Kidney (tissue), 14 donors: Measurements from ENCODE around the gene TFPI. TPM values are rescaled to one million over a fixed set of nuclear protein-coding genes. Genes with fewer than 3 reads are reported as not detected.

Experiments
- DNase-seq, 5 donors: peaks; one replicate each; pipeline ENCODE4 v3.0.0-alpha.2; 2013 to 2020
- FAIRE-seq: peaks from 2 replicates; lab custom pipeline; 2012; peaks lifted over from hg19 to GRCh38; lab: Jason Lieb, UNC
- H3K27ac ChIP-seq, 2 donors: one replicate each; pipeline ENCODE4 v1.7.0; 2013; ENCODE audit warnings: low read depth in 2 of 2, low read length in 2 of 2, inconsistent platforms in 1 of 2
- H3K27me3 ChIP-seq: one replicate; pipeline ENCODE4 v1.7.1; 2013; ENCODE audit warnings: low read length, inconsistent platforms; ENCODE audit not compliant: control insufficient read depth, insufficient read depth
- H3K36me3 ChIP-seq, 3 donors: one replicate each; pipeline versions ENCODE4 v1.7.0 to v1.7.1; 2013; ENCODE audit warnings: low read length in 3 of 3, control low read depth in 1 of 3, inconsistent platforms in 1 of 3; ENCODE audit not compliant: insufficient read depth in 3 of 3, control insufficient read depth in 2 of 3
- H3K4me1 ChIP-seq, 3 donors: one replicate each; pipeline versions ENCODE4 v1.7.0 to v1.7.1; 2013; ENCODE audit warnings: low read length in 3 of 3, inconsistent platforms in 1 of 3, low read depth in 1 of 3; ENCODE audit not compliant: control insufficient read depth in 2 of 3, insufficient read depth in 2 of 3
- H3K4me3 ChIP-seq, 3 donors: one replicate each; pipeline versions ENCODE4 v1.7.0 to v1.8.1; 2013; ENCODE audit warnings: low read length in 3 of 3, control low read depth in 1 of 3, inconsistent platforms in 1 of 3
- H3K9ac ChIP-seq, 3 donors: one replicate each; pipeline versions ENCODE4 v1.7.0 to v1.7.1; 2013; ENCODE audit warnings: low read length in 3 of 3, control low read depth in 1 of 3, inconsistent platforms in 1 of 3
- H3K9me3 ChIP-seq, 3 donors: one replicate each; pipeline versions ENCODE4 v1.7.0 to v1.7.1; 2013; ENCODE audit warnings: low read length in 3 of 3, control low read depth in 1 of 3, inconsistent platforms in 1 of 3; ENCODE audit not compliant: control insufficient read depth in 2 of 3, insufficient read depth in 1 of 3
- CTCF ChIP-seq: IDR thresholded peaks from 3 replicates; pipeline ENCODE4 v1.5.1; 2012; ENCODE audit warnings: mild to moderate bottlenecking, moderate library complexity, borderline replicate concordance; ENCODE audit not compliant: insufficient read depth; ENCODE audit errors: extremely low read depth
- intact Hi-C: fragments of 100-400 bp; cut with DNase I; formaldehyde crosslinking; loops from one replicate; pipeline ENCODE4 v1.11.1; 2022
- polyA plus RNA-seq: library from polyadenylated mRNA; stranded (reverse); fragments of 350-450 nt; fragmentation: Illumina TruSeq; extraction: RNeasy Lipid Tissue Mini Kit (QIAGEN cat#74804); gene quantifications from one replicate; pipeline ENCODE4 v1.2.3, GENCODE V29; 2014; ENCODE audit warnings: low read depth, low replicate concordance; ENCODE audit not compliant: insufficient read depth
- total RNA-seq: library from RNA; stranded (reverse); fragmentation: NEBNext Ultra II Directional; extraction: Animal tissue kit (Norgen Biotek cat#: 25700); gene quantifications from one replicate; pipeline ENCODE4 v1.2.1, GENCODE V29; 2021
- donor health status: control.
- donor health status: control.
- donor health status: control.
- donor health status: control.
- donor health status: control.
- donor health status: DM: yes; HTN: yes; CAD: no.
- donor health status: Normal renal cell carcinoma (clear cell type).

TFPI gene
- total and polyA plus RNA-seq, 2 donors from 2014 or later = 26.2 to 266 TPM

- Histone ChIP-seq H3K9me3 (no peaks in the 10 kb centered on the region), H3K4me1 (no peaks in the 10 kb centered on the region), H3K4me3 (peak overlapping the region; percentile 63 to 76 (median 72)), H3K36me3 (no peaks in the 10 kb centered on the region), H3K27me3 (no peaks in the 10 kb centered on the region), H3K27ac (no peak overlapping the region), H3K9ac (peak overlapping the region; percentile 31 to 67 (median 52))
- intact Hi-C loops = no loop called here
- DNase-seq (peak in 1 of 5 donors; percentile 35), FAIRE-seq (peak; percentile 17)
- no peak for TF ChIP-seq CTCF
Measured at GRCh38 chr2:187447336-187447735, 106.9 kb downstream of the TFPI start.

GRCh38 chr2:187446711-187447110, 107.5 kb downstream of the TFPI start:
- no peak for TF ChIP-seq CTCF
- FAIRE-seq (peak; percentile 65), DNase-seq (no peak)
- Histone ChIP-seq H3K36me3 (no peaks in the 10 kb centered on the region), H3K9ac (peak overlapping the region; percentile 10 to 67 (median 31)), H3K4me1 (no peaks in the 10 kb centered on the region), H3K27me3 (no peaks in the 10 kb centered on the region), H3K27ac (peak overlapping the region in 1 of 2 donors; percentile 20), H3K9me3 (no peaks in the 10 kb centered on the region), H3K4me3 (peak overlapping the region; percentile 63 to 76 (median 72))
- intact Hi-C loops = no loop called here

GRCh38 chr2:187445051-187445450, 109.2 kb downstream of the TFPI start:
- Histone ChIP-seq H3K27ac (no peak overlapping the region), H3K4me1 (no peaks in the 10 kb centered on the region), H3K9me3 (no peaks in the 10 kb centered on the region), H3K36me3 (no peaks in the 10 kb centered on the region), H3K4me3 (peak overlapping the region; percentile 14 to 41 (median 23)), H3K9ac (no peak overlapping the region), H3K27me3 (no peaks in the 10 kb centered on the region)
- no peak for TF ChIP-seq CTCF
- intact Hi-C loops = no loop called here
- FAIRE-seq (no peak), DNase-seq (no peak)

GRCh38 chr2:187442778-187443177, 111.5 kb downstream of the TFPI start:
- Histone ChIP-seq H3K4me1 (no peaks in the 10 kb centered on the region), H3K27ac (no peak overlapping the region), H3K9me3 (no peaks in the 10 kb centered on the region), H3K9ac (no peak overlapping the region), H3K27me3 (no peaks in the 10 kb centered on the region), H3K4me3 (no peak overlapping the region), H3K36me3 (no peaks in the 10 kb centered on the region)
- no peak for DNase-seq
- no peak for TF ChIP-seq CTCF
- FAIRE-seq = no peak
- intact Hi-C loops = no loop called here
